ENCODE data around the gene MOB3A. TPM values are rescaled to one million over a fixed set of nuclear protein-coding genes. Genes with fewer than 3 reads are reported as not detected.

The MOB3A gene
- total and polyA plus RNA-seq, 2 of the 8 experiments (the other 6 are each of a cell fraction or from before 2014, with no cell fraction given) = 9.2 to 9.6 TPM

DNA sequence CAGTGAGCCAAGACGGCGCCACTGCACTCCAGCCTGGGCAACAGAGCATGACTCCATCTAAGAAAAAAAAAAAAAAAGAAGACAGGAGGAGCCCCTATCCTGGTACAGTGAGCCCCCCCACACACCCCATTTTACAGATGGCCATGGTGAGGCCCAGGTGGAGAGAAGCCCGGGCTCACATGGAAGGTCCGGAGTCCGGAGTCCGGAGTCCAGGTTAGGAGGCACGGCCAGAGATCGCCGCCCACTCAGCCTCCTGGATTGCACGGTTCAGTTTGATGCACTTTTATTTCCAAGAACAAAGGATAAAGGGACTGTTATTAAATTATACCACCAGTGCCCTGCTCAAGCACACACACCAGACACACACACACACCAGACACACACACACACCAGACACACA, 69.4 kb downstream of the MOB3A start:
- Histone ChIP-seq H3K4me2 (ENCODE audit: insufficient read depth in 1 of 2, low read depth in 2 of 2, low read length in 2 of 2) (no peak overlapping the region), H3K36me3 (ENCODE audit: control insufficient read depth in 2 of 4, insufficient read depth in 4 of 4, low read length in 3 of 4) (no peaks in the 10 kb centered on the region), H3K18ac (ENCODE audit: extremely low read depth, low read length) (no peak overlapping the region), H4K8ac (ENCODE audit: extremely low read depth, insufficient read depth, low read length) (no peak overlapping the region), H3K14ac (ENCODE audit: insufficient read length) (no peak overlapping the region), H3K56ac (replicated peaks; ENCODE audit: insufficient read length, low read depth, low read length) (no peak overlapping the region), H2BK12ac (ENCODE audit: low read depth, low read length) (no peak overlapping the region), H3K23me2 (ENCODE audit: low read depth, low read length) (no peaks in the 10 kb centered on the region), H4K20me1 (replicated peaks in 1 of 2; ENCODE audit: control insufficient read depth in 1 of 2, insufficient read depth in 2 of 2, low read length in 2 of 2) (no peaks in the 10 kb centered on the region), H2AFZ (ENCODE audit: low read length) (no peak overlapping the region), H2BK15ac (ENCODE audit: low read length) (no peak overlapping the region), H2BK20ac (ENCODE audit: low read length) (no peak overlapping the region), H3K79me1 (ENCODE audit: low read depth, low read length) (no peaks in the 10 kb centered on the region), H3K27me3 (replicated peaks in 1 of 4; ENCODE audit: control insufficient read depth in 3 of 4, extremely low read depth in 1 of 4, insufficient read depth in 3 of 4, low read length in 3 of 4) (no peaks in the 10 kb centered on the region), H3K27ac (ENCODE audit: low read depth, low read length) (no peak overlapping the region), H3K9ac (replicated peaks in 1 of 4; ENCODE audit: extremely low read depth in 1 of 4, low read depth in 3 of 4, low read length in 3 of 4) (no peak overlapping the region), H3K79me2 (ENCODE audit: control insufficient read depth in 1 of 2, insufficient read depth in 2 of 2, low read length in 2 of 2) (no peaks in the 10 kb centered on the region), H2BK5ac (ENCODE audit: low read depth, low read length) (no peak overlapping the region), H3K4ac (replicated peaks; ENCODE audit: insufficient read length, low read depth, low read length) (no peak overlapping the region), H3K4me3 (ENCODE audit: extremely low read depth in 1 of 4, insufficient read depth in 2 of 4, low read depth in 3 of 4, low read length in 4 of 4) (no peak overlapping the region), H3K4me1 (replicated peaks in 1 of 4; ENCODE audit: control insufficient read depth in 3 of 4, insufficient read depth in 4 of 4, low read length in 3 of 4) (peaks cover 0 to 5% (median 3%) of the 10 kb centered on the region in 4 experiments; a peak in 3 of 7 replicates), H3K23ac (ENCODE audit: insufficient read length) (no peak overlapping the region), H2AK5ac (ENCODE audit: low read depth, low read length) (no peak overlapping the region), H3K9me3 (ENCODE audit: insufficient read depth in 2 of 2, low read depth in 1 of 2, low read length in 1 of 2) (0 out of 4 replicates have a peak, but pooled peaks cover 2 to 3% of the 10 kb centered on the region in 2 experiments), H2BK120ac (replicated peaks; ENCODE audit: low read depth, low read length) (no peak overlapping the region), H4K5ac (ENCODE audit: insufficient read length, low read depth, low read length) (no peak overlapping the region), H4K91ac (replicated peaks; ENCODE audit: insufficient read length, low read length) (no peak overlapping the region)
- DNase-seq (ENCODE audit: low read depth in 1 of 2, low spot score in 2 of 2) (no peak), FAIRE-seq (no peak)
- TF ChIP-seq BACH1 (IDR thresholded peaks at IDR 0.05; ENCODE audit: low read length) (no peak), ATF3 (IDR thresholded peaks at IDR 0.05; ENCODE audit: insufficient read depth, low read depth, low read length) (no peak), KDM5A (IDR thresholded peaks at IDR 0.05; ENCODE audit: low read length) (no peak), NRF1 (IDR thresholded peaks at IDR 0.05; ENCODE audit: low read depth, low read length) (no peak), SRF (IDR thresholded peaks at IDR 0.05; ENCODE audit: low read depth, low read length) (no peak), CEBPB (IDR thresholded peaks at IDR 0.05; ENCODE audit: low read depth, low read length) (no peak), NANOG (IDR thresholded peaks at IDR 0.05; ENCODE audit: insufficient read depth, low read depth, low read length, poor library complexity, severe bottlenecking) (no peak), GABPA (IDR thresholded peaks at IDR 0.05; ENCODE audit: borderline replicate concordance, insufficient read depth, low read length) (no peak)
- ChIA-PET CTCF (ENCODE audit: partially characterized antibody) (interaction anchor here (1.0 to 1.2 kb wide), 4 partner anchors 20 to 41 kb away, joined by 3 to 4 read pairs (median 3); no protein-coding TSS in a partner anchor), POLR2A (ENCODE audit: partially characterized antibody) (interaction anchor here (1.2 to 27.5 kb wide), 3 partner anchors 8 to 24 kb away, joined by 5 to 524 read pairs (median 9); partner anchors contain the start of gene MKNK2)
- WGBS, 2 experiments (ENCODE audit: extremely low coverage in 1 of 2, insufficient coverage in 1 of 2, insufficient read length in 1 of 2, insufficient replicate concordance in 2 of 2, low coverage in 1 of 2, low lambda C conversion rate in 2 of 2, missing lambda C conversion rate in 1 of 2) = 93% methylated on average over 10 of the region's 10 CpGs; no CpG with 5 or more reads in 1 of the 2 experiments

Data from H1 (cell line).